ENCODE results near the gene MTMR10.

Gene MTMR10

DNA sequence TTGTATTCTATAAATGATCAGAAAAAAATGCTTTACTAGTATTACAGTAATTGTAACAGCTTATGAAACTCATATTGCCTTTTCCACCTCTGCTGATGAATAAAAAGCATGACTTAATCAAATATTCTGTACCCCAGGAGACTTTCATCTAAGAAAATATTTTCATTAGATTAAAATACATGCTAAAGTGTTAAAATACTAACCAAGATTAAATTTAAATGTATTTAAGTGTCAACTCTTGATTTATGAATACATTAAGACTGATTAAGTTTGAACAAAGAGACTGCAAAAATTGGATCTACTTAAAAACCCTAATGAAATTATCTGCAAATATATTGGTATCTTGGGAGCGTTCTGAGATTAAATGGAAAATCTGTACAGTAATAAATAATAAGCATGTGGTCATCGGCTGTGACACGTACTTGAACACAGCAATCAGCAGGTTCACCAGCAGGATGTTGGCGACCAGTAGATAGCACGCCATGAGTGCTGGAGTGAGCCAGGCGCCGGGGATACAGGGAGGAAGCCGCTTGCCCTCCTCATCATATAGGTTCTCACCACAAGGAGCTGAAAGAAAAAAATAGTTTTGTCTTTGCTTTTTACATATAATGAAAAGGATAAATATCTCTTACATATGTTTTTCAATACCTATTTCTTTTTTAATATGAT, 36.6 kb upstream of the MTMR10 start:
- H3F3A ChIP-seq (ENCODE audit: insufficient read depth, low read length): peaks cover 8% of the 10 kb centered on the region; the same call in 1 of the 2 replicates
- no peak overlapping the region for H3K9ac ChIP-seq (ENCODE audit: low read length)
- H3K9me2 ChIP-seq (replicated peaks; ENCODE audit: insufficient read depth, low read length): no peaks in the 10 kb centered on the region
- no peak overlapping the region for H3K4me3 ChIP-seq (ENCODE audit: low read length)
- H3K27me3 ChIP-seq (replicated peaks; ENCODE audit: insufficient read depth, low read length): no peaks in the 10 kb centered on the region
- H3K27ac ChIP-seq (ENCODE audit: low read length): no peak overlapping the region
- H3K79me2 ChIP-seq (ENCODE audit: low read length): no peaks in the 10 kb centered on the region
- H2AFZ ChIP-seq (ENCODE audit: low read length): no peak overlapping the region
- no peak for DNase-seq
- TF ChIP-seq EZH2 (optimal IDR thresholded peaks at IDR 0.05; ENCODE audit: low read depth, low read length): no peak
- TF ChIP-seq, protein P1, sequence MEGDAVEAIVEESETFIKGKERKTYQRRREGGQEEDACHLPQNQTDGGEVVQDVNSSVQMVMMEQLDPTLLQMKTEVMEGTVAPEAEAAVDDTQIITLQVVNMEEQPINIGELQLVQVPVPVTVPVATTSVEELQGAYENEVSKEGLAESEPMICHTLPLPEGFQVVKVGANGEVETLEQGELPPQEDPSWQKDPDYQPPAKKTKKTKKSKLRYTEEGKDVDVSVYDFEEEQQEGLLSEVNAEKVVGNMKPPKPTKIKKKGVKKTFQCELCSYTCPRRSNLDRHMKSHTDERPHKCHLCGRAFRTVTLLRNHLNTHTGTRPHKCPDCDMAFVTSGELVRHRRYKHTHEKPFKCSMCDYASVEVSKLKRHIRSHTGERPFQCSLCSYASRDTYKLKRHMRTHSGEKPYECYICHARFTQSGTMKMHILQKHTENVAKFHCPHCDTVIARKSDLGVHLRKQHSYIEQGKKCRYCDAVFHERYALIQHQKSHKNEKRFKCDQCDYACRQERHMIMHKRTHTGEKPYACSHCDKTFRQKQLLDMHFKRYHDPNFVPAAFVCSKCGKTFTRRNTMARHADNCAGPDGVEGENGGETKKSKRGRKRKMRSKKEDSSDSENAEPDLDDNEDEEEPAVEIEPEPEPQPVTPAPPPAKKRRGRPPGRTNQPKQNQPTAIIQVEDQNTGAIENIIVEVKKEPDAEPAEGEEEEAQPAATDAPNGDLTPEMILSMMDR (IDR thresholded peaks at IDR 0.05; ENCODE audit: low read length): no peak
- no peak for TF ChIP-seq EZH2phosphoT487 (IDR thresholded peaks at IDR 0.05; ENCODE audit: low read length)
- H3K4me1 ChIP-seq (ENCODE audit: low read length): peaks cover 26% of the 10 kb centered on the region
- H3K9me3 ChIP-seq (replicated peaks; ENCODE audit: insufficient read depth, low read length): no peaks in the 10 kb centered on the region
- no peaks in the 10 kb centered on the region for H3K36me3 ChIP-seq (replicated peaks; ENCODE audit: insufficient read depth, low read length)
- no peaks in the 10 kb centered on the region for H4K20me1 ChIP-seq (ENCODE audit: insufficient read depth, low read length)
- H3K4me2 ChIP-seq (ENCODE audit: low read depth, low read length): no peak overlapping the region

DNA sequence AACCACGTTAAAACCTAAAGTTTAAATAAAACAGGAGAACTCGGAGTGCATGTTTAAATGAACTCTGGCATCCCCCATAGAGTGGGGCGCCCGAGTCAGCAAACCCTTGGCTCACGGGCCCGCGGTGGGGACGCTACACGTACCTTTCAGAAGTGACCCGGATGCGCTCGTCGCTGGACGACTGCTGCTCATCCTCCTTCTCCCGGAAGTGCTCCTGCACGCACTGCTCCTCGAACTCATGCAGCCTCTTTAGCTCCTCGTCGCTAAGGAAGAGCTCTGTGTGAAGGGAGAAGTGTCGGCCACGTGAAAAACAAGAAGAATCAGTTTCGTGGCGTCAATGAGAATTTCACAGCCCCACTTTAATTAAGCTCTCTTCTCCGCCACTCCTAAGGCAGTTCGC, 34.6 kb upstream of the MTMR10 start:
- Histone ChIP-seq H3K79me2 (ENCODE audit: low read length) (no peaks in the 10 kb centered on the region), H3K4me3 (ENCODE audit: low read length) (no peak overlapping the region), H3F3A (ENCODE audit: insufficient read depth, low read length) (no peaks in the 10 kb centered on the region), H3K4me1 (ENCODE audit: low read length) (peaks cover 7% of the 10 kb centered on the region), H4K20me1 (ENCODE audit: insufficient read depth, low read length) (no peaks in the 10 kb centered on the region), H3K27ac (ENCODE audit: low read length) (no peak overlapping the region), H3K9ac (ENCODE audit: low read length) (no peak overlapping the region), H3K9me3 (replicated peaks; ENCODE audit: insufficient read depth, low read length) (no peaks in the 10 kb centered on the region), H3K4me2 (ENCODE audit: low read depth, low read length) (no peak overlapping the region), H3K27me3 (replicated peaks; ENCODE audit: insufficient read depth, low read length) (no peaks in the 10 kb centered on the region), H3K36me3 (replicated peaks; ENCODE audit: insufficient read depth, low read length) (no peaks in the 10 kb centered on the region), H2AFZ (ENCODE audit: low read length) (no peak overlapping the region), H3K9me2 (replicated peaks; ENCODE audit: insufficient read depth, low read length) (no peaks in the 10 kb centered on the region)
- TF ChIP-seq, protein P1 (IDR thresholded peaks at IDR 0.05; ENCODE audit: low read length): no peak
- no peak for TF ChIP-seq EZH2phosphoT487 (IDR thresholded peaks at IDR 0.05; ENCODE audit: low read length)
- TF ChIP-seq EZH2 (optimal IDR thresholded peaks at IDR 0.05; ENCODE audit: low read depth, low read length): no peak
- DNase-seq: no peak

DNA sequence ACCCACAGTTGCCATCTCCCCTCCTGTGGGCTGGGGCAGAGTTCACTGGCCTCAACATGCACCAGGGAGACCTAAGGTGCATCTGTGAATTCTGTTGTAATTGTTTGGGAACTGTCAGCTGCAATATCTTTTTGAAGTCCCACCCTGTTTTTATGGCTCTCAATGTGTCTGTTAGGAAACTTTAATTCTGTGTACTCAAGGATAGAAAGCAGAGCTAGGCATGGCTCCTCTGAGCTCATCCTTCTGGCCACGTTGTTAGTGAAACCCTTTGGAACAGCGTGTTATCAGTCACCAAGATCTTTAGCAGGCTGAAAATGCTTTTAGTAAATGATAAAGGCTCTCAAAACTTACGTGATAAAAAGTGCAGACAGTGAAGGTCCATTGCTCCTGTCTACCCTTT, 33.6 kb upstream of the MTMR10 start:
- Histone ChIP-seq H3K4me3 (ENCODE audit: low read length) (no peak overlapping the region), H3K79me2 (ENCODE audit: low read length) (no peaks in the 10 kb centered on the region), H3K4me1 (ENCODE audit: low read length) (no peaks in the 10 kb centered on the region), H3K27ac (ENCODE audit: low read length) (no peak overlapping the region), H3K27me3 (replicated peaks; ENCODE audit: insufficient read depth, low read length) (no peaks in the 10 kb centered on the region), H4K20me1 (ENCODE audit: insufficient read depth, low read length) (no peaks in the 10 kb centered on the region), H3K9me2 (replicated peaks; ENCODE audit: insufficient read depth, low read length) (no peaks in the 10 kb centered on the region), H3K9ac (ENCODE audit: low read length) (no peak overlapping the region), H3K9me3 (replicated peaks; ENCODE audit: insufficient read depth, low read length) (no peaks in the 10 kb centered on the region), H2AFZ (ENCODE audit: low read length) (no peak overlapping the region), H3K36me3 (replicated peaks; ENCODE audit: insufficient read depth, low read length) (no peaks in the 10 kb centered on the region), H3K4me2 (ENCODE audit: low read depth, low read length) (no peak overlapping the region), H3F3A (ENCODE audit: insufficient read depth, low read length) (no peaks in the 10 kb centered on the region)
- TF ChIP-seq, protein P1 (IDR thresholded peaks at IDR 0.05; ENCODE audit: low read length): no peak
- TF ChIP-seq EZH2 (optimal IDR thresholded peaks at IDR 0.05; ENCODE audit: low read depth, low read length) (no peak), EZH2phosphoT487 (IDR thresholded peaks at IDR 0.05; ENCODE audit: low read length) (no peak)
- DNase-seq: no peak
